Measurements from ENCODE around the gene LAD1.

Gene LAD1

GRCh38 chr1:201360901-201361651, 38.0 kb downstream of the LAD1 start:
- DNase-seq: no peak

- no peak for DNase-seq
Measured at GRCh38 chr1:201360486-201360885, 38.6 kb downstream of the LAD1 start.

- no peak for DNase-seq
Measured at GRCh38 chr1:201359873-201360210, 39.3 kb downstream of the LAD1 start.

- DNase-seq: no peak
Measured at GRCh38 chr1:201359031-201359872, 39.9 kb downstream of the LAD1 start.

- no peak for DNase-seq
Measured at GRCh38 chr1:201358596-201358995, 40.5 kb downstream of the LAD1 start.

- DNase-seq: no peak
Measured at GRCh38 chr1:201357636-201358348, 41.3 kb downstream of the LAD1 start.

- no peak for DNase-seq
Measured at GRCh38 chr1:201357211-201357610, 41.9 kb downstream of the LAD1 start.

- no peak for DNase-seq
Measured at GRCh38 chr1:201356701-201357100, 42.4 kb downstream of the LAD1 start.

- no peak for DNase-seq
Measured at GRCh38 chr1:201356236-201356635, 42.9 kb downstream of the LAD1 start.

GRCh38 chr1:201355471-201355870, 43.7 kb downstream of the LAD1 start:
- no peak for DNase-seq

GRCh38 chr1:201354901-201355295, 44.2 kb downstream of the LAD1 start:
- DNase-seq: no peak

GRCh38 chr1:201354151-201354900, 44.8 kb downstream of the LAD1 start:
- no peak for DNase-seq

GRCh38 chr1:201353186-201353940, 45.8 kb downstream of the LAD1 start:
- DNase-seq: no peak

GRCh38 chr1:201351617-201352016, 47.5 kb downstream of the LAD1 start:
- DNase-seq: no peak

- no peak for DNase-seq
Measured at GRCh38 chr1:201350884-201351283, 48.2 kb downstream of the LAD1 start.

GRCh38 chr1:201350361-201350725, 48.8 kb downstream of the LAD1 start:
- no peak for DNase-seq

- no peak for DNase-seq
Measured at GRCh38 chr1:201349092-201349491, 50.0 kb downstream of the LAD1 start.

GRCh38 chr1:201348211-201348566, 50.9 kb downstream of the LAD1 start:
- peak; percentile 75 for DNase-seq

- no peak for DNase-seq
Measured at GRCh38 chr1:201347498-201348210, 51.5 kb downstream of the LAD1 start.

- DNase-seq: no peak
Measured at GRCh38 chr1:201346987-201347386, 52.1 kb downstream of the LAD1 start.

GRCh38 chr1:201346337-201346939, 52.7 kb downstream of the LAD1 start:
- DNase-seq: peak; percentile 63

- no peak for DNase-seq
Measured at GRCh38 chr1:201345081-201345355, 54.1 kb downstream of the LAD1 start.

Data from RPMI8226 (cell line).